GM23248 (cell line): ENCODE data around the gene UAP1L1. TPM values are rescaled to one million over a fixed set of nuclear protein-coding genes. Genes with fewer than 3 reads are reported as not detected.
"Not testable (repeated sequence)": the region's sequence is repeated elsewhere in the genome, so short reads cannot be mapped to it uniquely, and the experiment has no call there.

Experiments used
- DNase-seq: peaks from one replicate; pipeline ENCODE4 v3.0.0-alpha.2; 2015
- H2AFZ ChIP-seq: fragments of 200-600 bp; sonication (generic); 2 replicates; pipeline ENCODE4 v1.6.1; 2016; ENCODE audit warnings: antibody characterized with exemption
- H3F3A ChIP-seq: fragments of 200-600 bp; sonication (generic); 2 replicates; pipeline ENCODE4 v1.6.1; 2016; ENCODE audit warnings: mild to moderate bottlenecking, antibody characterized with exemption, mixed run types; ENCODE audit not compliant: insufficient read depth
- H3K27ac ChIP-seq: fragments of 200-600 bp; sonication (generic); 2 replicates; pipeline ENCODE4 v1.5.1; 2016; ENCODE audit warnings: mild to moderate bottlenecking
- H3K27me3 ChIP-seq: fragments of 200-600 bp; sonication (generic); replicated peaks from 2 replicates; pipeline ENCODE4 v1.6.1; 2016; ENCODE audit warnings: mild to moderate bottlenecking; ENCODE audit not compliant: insufficient read depth
- H3K36me3 ChIP-seq: fragments of 200-600 bp; sonication (generic); 2 replicates; pipeline ENCODE4 v1.6.1; 2016; ENCODE audit warnings: low read depth, mild to moderate bottlenecking
- H3K4me1 ChIP-seq: fragments of 200-600 bp; sonication (generic); 2 replicates; pipeline ENCODE4 v1.6.1; 2016; ENCODE audit warnings: mild to moderate bottlenecking; ENCODE audit not compliant: insufficient read depth
- H3K4me2 ChIP-seq: fragments of 200-600 bp; sonication (generic); one replicate; pipeline ENCODE4 v1.6.1; 2016; ENCODE audit warnings: mild to moderate bottlenecking; ENCODE audit not compliant: unreplicated experiment
- H3K4me3 ChIP-seq: fragments of 200-600 bp; sonication (generic); 2 replicates; pipeline ENCODE4 v1.5.1; 2016; ENCODE audit warnings: mild to moderate bottlenecking
- H3K79me2 ChIP-seq: fragments of 200-600 bp; sonication (generic); 2 replicates; pipeline ENCODE4 v1.6.1; 2016; ENCODE audit warnings: mild to moderate bottlenecking; ENCODE audit not compliant: insufficient read depth
- H3K9ac ChIP-seq: fragments of 200-600 bp; sonication (generic); 2 replicates; pipeline ENCODE4 v1.6.1; 2016; ENCODE audit warnings: mild to moderate bottlenecking
- H3K9me2 ChIP-seq: fragments of 200-600 bp; sonication (generic); 2 replicates; pipeline ENCODE4 v1.6.1; 2016; ENCODE audit warnings: mixed run types, mild to moderate bottlenecking, moderate library complexity; ENCODE audit not compliant: insufficient read depth
- H3K9me3 ChIP-seq: fragments of 200-600 bp; sonication (generic); one replicate; pipeline ENCODE4 v1.6.1; 2017; ENCODE audit warnings: low read depth
- H4K20me1 ChIP-seq: fragments of 200-600 bp; sonication (generic); 2 replicates; pipeline ENCODE4 v1.6.0; 2016; ENCODE audit not compliant: insufficient read depth
- EZH2 ChIP-seq: fragments of 200-600 bp; sonication (generic); IDR thresholded peaks from 2 replicates; pipeline ENCODE4 v1.6.1; 2018; ENCODE audit warnings: antibody characterized with exemption, mild to moderate bottlenecking; ENCODE audit not compliant: insufficient read depth, poor library complexity, severe bottlenecking
- EZH2phosphoT487 ChIP-seq: fragments of 200-600 bp; sonication (generic); IDR thresholded peaks from 2 replicates; pipeline ENCODE4 v1.6.1; 2018; ENCODE audit warnings: antibody characterized with exemption, moderate library complexity, mild to moderate bottlenecking, low read depth; ENCODE audit not compliant: insufficient read depth
- WGBS, 2 experiments: methylation state at CpG; one replicate each; pipeline ENCODE4 v1.1.6; 2015 to 2017; ENCODE audit warnings: low lambda C conversion rate in 2 of 2, low coverage in 1 of 2; ENCODE audit errors: missing lambda C conversion rate in 2 of 2; 5-methylcytosine and 5-hydroxymethylcytosine counted together
- in situ Hi-C: fragments of 300-500 bp; cut with MboI; formaldehyde crosslinking; loops from 2 replicates; pipeline ENCODE4 v1.15.0; 2020
- polyA plus RNA-seq: library from polyadenylated mRNA; unstranded; fragments of >200 nt; fragmentation: Nextera tagmentation; extraction: Ambion mirVana; gene quantifications from 2 replicates; pipeline ENCODE4 v1.2.1, GENCODE V29; 2016
- total RNA-seq: library from RNA; depleted of rRNA; stranded (reverse); fragments of >200 nt; shearing (Covaris generic); gene quantifications from 2 replicates; pipeline ENCODE4 v1.2.3, GENCODE V29; 2014

The UAP1L1 gene
- total and polyA plus RNA-seq, 2 experiments from 2014 or later, result 4.3 to 5.7 TPM

DNA sequence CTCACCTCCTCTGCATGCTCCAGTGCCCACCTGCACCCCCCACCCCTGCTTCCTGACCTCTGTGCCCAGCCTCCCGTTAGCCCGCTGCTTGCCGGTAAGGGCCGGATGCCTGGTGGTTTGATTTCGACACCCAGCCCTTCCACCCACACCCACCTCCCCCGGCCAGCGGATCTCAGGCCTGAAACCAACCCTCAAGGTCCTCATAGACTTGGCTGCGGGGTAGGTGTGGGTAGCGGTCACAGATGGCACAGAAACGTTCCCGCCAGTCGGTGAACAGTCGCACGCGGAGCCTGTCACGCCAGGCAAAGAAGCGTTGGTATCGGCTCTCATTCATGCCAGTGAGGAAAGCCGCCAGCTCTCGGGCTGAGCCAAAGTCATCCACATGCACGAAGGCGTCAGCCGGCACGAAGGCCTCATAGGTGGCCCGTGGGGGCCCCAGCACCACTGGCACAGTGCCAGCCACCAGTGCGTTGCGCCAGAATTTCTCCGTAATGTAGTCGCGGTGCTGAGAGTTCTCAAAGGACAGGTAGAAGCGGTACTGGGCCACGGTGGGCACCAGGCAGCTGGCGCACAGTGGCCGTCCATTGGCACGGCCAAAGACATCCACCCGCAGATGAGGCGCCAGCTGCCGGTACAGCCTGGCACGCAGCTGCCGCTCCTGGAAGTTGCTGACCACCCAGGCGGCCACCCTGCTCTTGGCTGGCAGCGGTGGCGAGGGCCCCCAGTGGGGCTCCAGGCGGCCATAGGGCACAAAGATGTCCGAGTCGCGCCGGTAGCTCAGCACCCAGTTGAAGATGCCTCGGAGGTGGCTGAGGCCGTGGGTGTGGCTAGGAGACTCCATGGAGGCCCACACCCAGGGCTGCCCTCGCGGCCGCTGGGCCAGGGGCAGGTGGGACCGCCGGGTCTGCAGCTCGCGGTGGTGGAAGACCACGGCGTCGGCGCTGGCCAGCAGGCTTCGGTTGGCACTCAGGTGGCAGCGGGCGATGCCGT, 46.5 kb upstream of the UAP1L1 start:
- in situ Hi-C loops, result loop anchor here (10.0 kb wide), 1 partner anchor 256 kb away; no protein-coding TSS in a partner anchor
- H3K9me2 ChIP-seq, result no peaks in the 10 kb centered on the region
- no peaks in the 10 kb centered on the region for H3K36me3 ChIP-seq
- H3K9ac ChIP-seq, result no peak overlapping the region
- no peaks in the 10 kb centered on the region for H3F3A ChIP-seq
- WGBS, 2 experiments, result 89 to 93% methylated on average over 65 of the region's 65 CpGs
- no peaks in the 10 kb centered on the region for H3K27me3 ChIP-seq
- H3K4me3 ChIP-seq, result no peak overlapping the region
- DNase-seq, result no peak
- no peak overlapping the region for H3K4me2 ChIP-seq
- no peaks in the 10 kb centered on the region for H3K9me3 ChIP-seq
- no peak overlapping the region for H3K27ac ChIP-seq
- H3K79me2 ChIP-seq, result no peaks in the 10 kb centered on the region
- H3K4me1 ChIP-seq, result no peaks in the 10 kb centered on the region
- H4K20me1 ChIP-seq, result no peaks in the 10 kb centered on the region
- H2AFZ ChIP-seq, result no peak overlapping the region
- TF ChIP-seq EZH2, result no peak
- TF ChIP-seq EZH2phosphoT487, result no peak

DNA sequence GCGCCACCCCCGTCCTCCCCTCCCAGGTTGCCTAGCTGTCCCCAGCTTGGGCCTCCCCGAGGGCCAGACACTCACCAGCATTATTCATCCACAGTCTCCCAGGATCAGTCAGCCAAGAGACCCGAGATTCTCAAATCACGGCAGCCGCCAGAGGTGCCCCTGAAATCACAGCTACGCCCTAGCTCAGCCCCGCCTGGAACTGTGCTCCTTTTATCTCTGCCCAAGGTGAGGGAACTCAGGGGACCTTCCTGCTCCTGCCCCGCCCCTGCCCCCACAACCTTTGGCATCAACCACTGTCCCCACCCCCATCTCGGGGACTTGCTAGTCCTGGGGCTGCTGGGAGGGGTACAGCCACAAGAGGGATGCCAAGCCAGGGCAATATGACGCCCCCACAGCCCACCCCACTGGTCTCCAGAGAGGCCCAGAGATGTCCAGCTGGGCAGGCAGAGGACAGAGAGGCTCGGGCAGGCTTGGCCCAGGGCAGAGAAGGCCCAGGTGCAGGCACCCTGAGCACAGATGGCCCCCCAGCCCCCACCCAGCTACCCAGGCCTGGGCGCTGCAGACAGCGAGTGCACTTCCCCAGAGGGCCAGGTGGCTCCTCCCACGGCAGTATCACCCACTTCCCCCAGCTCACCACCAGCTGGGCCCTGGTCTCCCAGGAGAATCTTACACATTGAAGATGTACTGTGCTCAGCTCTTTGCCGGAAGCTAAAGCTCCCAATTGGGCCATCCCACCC, 45.2 kb upstream of the UAP1L1 start, which contains the start of gene FUT7:
TSS of gene FUT7 (minus strand) at position 185 of the 737 bp plus-strand sequence. CDS start at position 88, 97 bp downstream.
- H3K4me3 ChIP-seq, result no peak within 1 kb of the TSS
- H3K9me3 ChIP-seq, result no peaks in the 10 kb centered on the region
- no peaks in the 10 kb centered on the region for H3K36me3 ChIP-seq
- H3K4me1 ChIP-seq, result no peaks in the 10 kb centered on the region
- H3K27ac ChIP-seq, result no peak within 1 kb of the TSS
- no peaks in the 10 kb centered on the region for H3F3A ChIP-seq
- no peaks in the 10 kb centered on the region for H4K20me1 ChIP-seq
- in situ Hi-C loops, result loop anchor here (10.0 kb wide), 1 partner anchor 257 kb away; no protein-coding TSS in a partner anchor
- DNase-seq, result no peak
- H3K27me3 ChIP-seq, result no peaks in the 10 kb centered on the region
- no peak for TF ChIP-seq EZH2phosphoT487
- no peak for TF ChIP-seq EZH2
- WGBS, 2 experiments, result 71 to 75% methylated on average over 12 to 16 of the region's 16 CpGs
- no peaks in the 10 kb centered on the region for H3K9me2 ChIP-seq
- no peak within 1 kb of the TSS for H2AFZ ChIP-seq
- no peak within 1 kb of the TSS for H3K4me2 ChIP-seq
- H3K9ac ChIP-seq, result no peak within 1 kb of the TSS
- no peaks in the 10 kb centered on the region for H3K79me2 ChIP-seq

DNA sequence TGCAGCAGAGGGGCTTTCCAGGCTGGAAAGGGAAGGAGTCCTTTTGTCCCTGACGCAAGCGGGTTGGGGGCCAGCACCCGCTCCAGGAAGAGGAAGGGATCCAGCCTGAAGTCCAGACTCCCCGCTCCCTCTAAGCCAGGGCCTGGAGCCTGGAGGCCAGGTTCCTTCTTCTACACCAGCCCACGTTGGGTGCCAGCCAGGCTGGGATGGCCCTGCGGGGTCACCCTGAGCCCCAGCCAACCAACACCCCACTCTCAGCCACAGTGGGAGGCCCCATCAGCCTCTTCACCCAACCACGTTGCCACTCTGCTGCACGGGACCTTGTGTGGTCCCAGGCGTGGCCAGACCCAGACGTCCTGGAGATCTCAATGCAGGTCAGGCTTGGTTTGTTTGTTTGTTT, 44.5 kb upstream of the UAP1L1 start:
- Histone ChIP-seq H3K4me1 (no peaks in the 10 kb centered on the region), H3K27me3 (no peaks in the 10 kb centered on the region), H3K9ac (no peak overlapping the region), H3F3A (no peaks in the 10 kb centered on the region), H3K4me2 (no peak overlapping the region), H3K79me2 (no peaks in the 10 kb centered on the region), H4K20me1 (no peaks in the 10 kb centered on the region), H3K9me2 (no peaks in the 10 kb centered on the region), H3K4me3 (no peak overlapping the region), H3K9me3 (no peaks in the 10 kb centered on the region), H2AFZ (no peak overlapping the region), H3K27ac (no peak overlapping the region), H3K36me3 (no peaks in the 10 kb centered on the region)
- in situ Hi-C loops, result loop anchor here (10.0 kb wide), 1 partner anchor 258 kb away; no protein-coding TSS in a partner anchor
- TF ChIP-seq EZH2phosphoT487 (no peak), EZH2 (no peak)
- DNase-seq, result no peak
- WGBS, 2 experiments, result 89% methylated on average over 8 to 10 of the region's 10 CpGs

DNA sequence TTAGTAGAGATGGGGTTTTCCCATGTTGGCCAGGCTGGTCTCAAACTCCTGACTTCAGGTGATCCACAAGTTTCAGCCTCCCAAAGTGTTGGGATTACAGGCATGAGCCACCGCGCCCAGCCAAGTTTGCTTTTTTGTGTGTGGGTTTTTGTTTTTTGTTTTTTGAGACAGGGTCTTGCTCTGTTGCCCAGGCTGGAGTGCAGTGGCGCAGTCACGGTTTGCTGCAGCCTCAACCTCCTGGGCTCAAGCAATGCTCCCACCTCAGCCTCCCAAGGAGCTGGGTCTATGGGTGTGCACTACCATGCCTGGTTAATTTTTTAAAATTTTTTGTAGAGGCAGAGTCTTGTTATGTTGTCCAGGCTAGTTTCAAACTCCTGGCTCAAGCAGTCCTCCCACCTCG, 43.8 kb upstream of the UAP1L1 start:
- H3K27ac ChIP-seq, H3K79me2 ChIP-seq, H3K4me3 ChIP-seq, H3K4me2 ChIP-seq, H3K9me2 ChIP-seq, H3F3A ChIP-seq, H3K27me3 ChIP-seq, H3K9me3 ChIP-seq, H2AFZ ChIP-seq, DNase-seq, H3K9ac ChIP-seq, H3K4me1 ChIP-seq, H3K36me3 ChIP-seq, H4K20me1 ChIP-seq: not testable (repeated sequence)
- in situ Hi-C loops, result loop anchor here (10.0 kb wide), 1 partner anchor 259 kb away; no protein-coding TSS in a partner anchor
- 87 to 94% methylated on average over 5 of the region's 5 CpGs for WGBS, 2 experiments
